Loucy (cell line): ENCODE measurements around the gene MEPCE.

Experiments used
- EZH2phosphoT487 ChIP-seq: fragments of 200-600 bp; IDR thresholded peaks from 2 replicates; pipeline ENCODE4 v1.6.1; 2018; ENCODE audit warnings: antibody characterized with exemption, mild to moderate bottlenecking, moderate library complexity, borderline replicate concordance
- TF ChIP-seq, protein P1 (sequence below): fragments of 200-600 bp; sonication (generic); conservative IDR thresholded peaks from 2 replicates; pipeline ENCODE4 v1.5.1; 2014; ENCODE audit warnings: mild to moderate bottlenecking, antibody characterized with exemption, low read length

DNA sequence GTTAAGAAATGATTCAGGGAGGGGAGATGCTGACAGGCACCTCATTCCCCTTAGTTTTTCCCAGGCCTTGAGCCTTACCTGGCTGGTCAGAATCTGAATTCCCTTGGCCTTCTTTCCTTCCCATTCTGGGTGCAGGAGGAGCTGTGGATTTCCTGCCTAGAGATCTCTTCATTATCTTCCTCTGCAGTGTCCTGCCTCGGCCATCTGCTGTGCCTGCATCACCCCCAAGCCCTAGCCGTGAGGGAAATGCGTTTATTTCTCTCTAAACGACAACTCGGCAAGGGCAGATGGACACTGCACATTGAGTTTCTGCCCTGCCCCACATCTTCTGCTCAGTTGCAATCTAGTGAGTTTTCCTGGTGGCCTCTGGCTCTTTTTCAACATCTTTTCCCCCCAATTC is 27.8 kb upstream of the MEPCE start:
- TF ChIP-seq, protein P1, sequence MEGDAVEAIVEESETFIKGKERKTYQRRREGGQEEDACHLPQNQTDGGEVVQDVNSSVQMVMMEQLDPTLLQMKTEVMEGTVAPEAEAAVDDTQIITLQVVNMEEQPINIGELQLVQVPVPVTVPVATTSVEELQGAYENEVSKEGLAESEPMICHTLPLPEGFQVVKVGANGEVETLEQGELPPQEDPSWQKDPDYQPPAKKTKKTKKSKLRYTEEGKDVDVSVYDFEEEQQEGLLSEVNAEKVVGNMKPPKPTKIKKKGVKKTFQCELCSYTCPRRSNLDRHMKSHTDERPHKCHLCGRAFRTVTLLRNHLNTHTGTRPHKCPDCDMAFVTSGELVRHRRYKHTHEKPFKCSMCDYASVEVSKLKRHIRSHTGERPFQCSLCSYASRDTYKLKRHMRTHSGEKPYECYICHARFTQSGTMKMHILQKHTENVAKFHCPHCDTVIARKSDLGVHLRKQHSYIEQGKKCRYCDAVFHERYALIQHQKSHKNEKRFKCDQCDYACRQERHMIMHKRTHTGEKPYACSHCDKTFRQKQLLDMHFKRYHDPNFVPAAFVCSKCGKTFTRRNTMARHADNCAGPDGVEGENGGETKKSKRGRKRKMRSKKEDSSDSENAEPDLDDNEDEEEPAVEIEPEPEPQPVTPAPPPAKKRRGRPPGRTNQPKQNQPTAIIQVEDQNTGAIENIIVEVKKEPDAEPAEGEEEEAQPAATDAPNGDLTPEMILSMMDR: no peak
- no peak for TF ChIP-seq EZH2phosphoT487
